HG02938 (cell line): ENCODE results near the gene MRPL20.

Experiments
- ATAC-seq: cut with Tn5 transposase; IDR thresholded peaks from one replicate; pipeline ENCODE4 v1.9.1; 2021; ENCODE audit warnings: mild to moderate bottlenecking, moderate library complexity; ENCODE audit not compliant: unreplicated experiment

MRPL20 gene

GRCh38 chr1:1366699-1367066 lies 40.4 kb downstream of the MRPL20 start:
- no peak for ATAC-seq

GRCh38 chr1:1365875-1366698 lies 41.0 kb downstream of the MRPL20 start:
- no peak for ATAC-seq

GRCh38 chr1:1364266-1364665 lies 42.8 kb downstream of the MRPL20 start:
- ATAC-seq: no peak

GRCh38 chr1:1361982-1362423 lies 45.1 kb downstream of the MRPL20 start:
- ATAC-seq: no peak

GRCh38 chr1:1361233-1361981 lies 45.7 kb downstream of the MRPL20 start:
- no peak for ATAC-seq

GRCh38 chr1:1360506-1361169 lies 46.5 kb downstream of the MRPL20 start:
- no peak for ATAC-seq

GRCh38 chr1:1359664-1360468 lies 47.2 kb downstream of the MRPL20 start:
- ATAC-seq: no peak

- no peak for ATAC-seq
Observed at GRCh38 chr1:1359308-1359663, 47.8 kb downstream of the MRPL20 start.

- no peak for ATAC-seq
Observed at GRCh38 chr1:1358433-1359271, 48.4 kb downstream of the MRPL20 start, which contains the start of gene MXRA8. Gene MXRA8, minus strand, starts transcription at chr1:1358555. Its CDS starts 51 bp downstream, at chr1:1358504.

- ATAC-seq: no peak
Observed at GRCh38 chr1:1357871-1358432, 49.1 kb downstream of the MRPL20 start.

- no peak for ATAC-seq
Observed at GRCh38 chr1:1356796-1357401, 50.2 kb downstream of the MRPL20 start.

- no peak for ATAC-seq
Observed at GRCh38 chr1:1356166-1356795, 50.8 kb downstream of the MRPL20 start.

- ATAC-seq: no peak
Observed at GRCh38 chr1:1355416-1355815, 51.7 kb downstream of the MRPL20 start.

- no peak for ATAC-seq
Observed at GRCh38 chr1:1354271-1355247, 52.5 kb downstream of the MRPL20 start.

GRCh38 chr1:1353389-1354151 lies 53.5 kb downstream of the MRPL20 start:
- ATAC-seq: no peak

- no peak for ATAC-seq
Observed at GRCh38 chr1:1352786-1353388, 54.2 kb downstream of the MRPL20 start.
